HepG2 (cell line): ENCODE results near the gene TRPC6.

Source experiments
- ATF1 ChIP-seq: IDR thresholded peaks from 2 replicates; pipeline ENCODE4 v1.6.1; 2016; ENCODE audit warnings: mild to moderate bottlenecking, control low read depth
- NCOA2 ChIP-seq: sonication (generic); formaldehyde crosslinking; IDR thresholded peaks from 2 replicates; pipeline ENCODE4 v1.8.0; 2022; ENCODE audit warnings: inconsistent platforms

DNA sequence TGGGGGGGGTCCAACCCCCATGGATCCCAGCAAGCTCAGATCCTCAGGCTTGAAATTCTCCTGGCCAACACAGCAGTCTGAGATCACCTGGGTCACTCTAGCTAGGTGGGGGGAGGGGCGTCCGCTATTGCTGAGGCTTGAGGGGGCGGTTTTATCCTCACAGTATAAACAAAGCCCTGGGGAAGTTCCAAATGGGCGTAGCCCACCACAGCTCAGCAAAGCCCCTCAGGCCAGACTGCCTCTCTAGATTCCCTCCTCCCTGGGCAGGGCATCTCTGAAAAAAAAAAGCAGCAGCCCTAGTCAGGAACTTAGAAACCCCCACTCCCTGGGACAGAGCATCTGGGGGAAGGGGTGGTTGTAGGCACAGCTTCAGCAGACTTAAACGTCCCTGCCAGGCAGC lies 16.7 kb downstream of the TRPC6 start:
- TF ChIP-seq NCOA2 (CRISPR knock-in tag): no peak
- TF ChIP-seq ATF1: no peak
